ENCODE measurements around the gene LRP1B. TPM values are rescaled to one million over a fixed set of nuclear protein-coding genes. Genes with fewer than 3 reads are reported as not detected.

The LRP1B gene
- total and polyA plus RNA-seq, 4 donors = 0.01 to 0.84 (median 0.17) TPM

- no peak for TF ChIP-seq ZBTB33 (IDR thresholded peaks at IDR 0.05)
- TF ChIP-seq RXRA (IDR thresholded peaks at IDR 0.05) = no peak
- no peak for TF ChIP-seq EGR1 (IDR thresholded peaks at IDR 0.05; ENCODE audit: low read depth in 2 of 2)
- no peak for TF ChIP-seq HNF4A (conservative IDR thresholded peaks at IDR 0.05)
- TF ChIP-seq JUND (IDR thresholded peaks at IDR 0.05) = no peak
- no peak for TF ChIP-seq FOXA2 (IDR thresholded peaks at IDR 0.05)
- TF ChIP-seq YY1 (IDR thresholded peaks at IDR 0.05) = no peak
- TF ChIP-seq SP1 (IDR thresholded peaks at IDR 0.05) = no peak
- no peak for TF ChIP-seq FOXA1 (IDR thresholded peaks at IDR 0.05)
- TF ChIP-seq MAX (IDR thresholded peaks at IDR 0.05) = no peak
- TF ChIP-seq GABPA (IDR thresholded peaks at IDR 0.05 in 1 of 2, conservative IDR thresholded peaks at IDR 0.05 in 1 of 2) = no peak
- no peak for TF ChIP-seq TAF1 (conservative IDR thresholded peaks at IDR 0.05)
- TF ChIP-seq ATF3 (IDR thresholded peaks at IDR 0.05) = no peak
- no peak for TF ChIP-seq RAD21 (IDR thresholded peaks at IDR 0.05)
- Histone ChIP-seq H3K9me3 (ENCODE audit: control insufficient read depth in 4 of 4, low read length in 3 of 4) (no peaks in the 10 kb centered on the region), H3K9ac (ENCODE audit: low read depth in 1 of 2, low read length in 2 of 2) (no peak overlapping the region), H3K4me3 (ENCODE audit: low read depth in 1 of 3, low read length in 3 of 3) (no peak overlapping the region), H3K27ac (ENCODE audit: low read depth in 1 of 2, low read length in 2 of 2) (no peak overlapping the region), H3K36me3 (ENCODE audit: control insufficient read depth in 4 of 4, insufficient read depth in 3 of 4, low read depth in 1 of 4, low read length in 3 of 4) (no peaks in the 10 kb centered on the region), H3K4me1 (ENCODE audit: control insufficient read depth in 4 of 4, insufficient read depth in 4 of 4, low read length in 3 of 4) (no peaks in the 10 kb centered on the region), H3K27me3 (ENCODE audit: control insufficient read depth in 4 of 4, insufficient read depth in 4 of 4, low read length in 3 of 4) (no peaks in the 10 kb centered on the region)
- DNase-seq (ENCODE audit: low spot score) = no peak
- 80% methylated on average over 3 of the region's 3 CpGs for WGBS
Observed at GRCh38 chr2:140624200-140624599, 1506.6 kb downstream of the LRP1B start.

GRCh38 chr2:140621583-140622362 is 1509.0 kb downstream of the LRP1B start:
- Histone ChIP-seq H3K9me3 (ENCODE audit: control insufficient read depth in 4 of 4, low read length in 3 of 4) (no peaks in the 10 kb centered on the region), H3K4me1 (ENCODE audit: control insufficient read depth in 4 of 4, insufficient read depth in 4 of 4, low read length in 3 of 4) (no peaks in the 10 kb centered on the region), H3K4me3 (ENCODE audit: low read depth in 1 of 3, low read length in 3 of 3) (no peak overlapping the region), H3K27ac (ENCODE audit: low read depth in 1 of 2, low read length in 2 of 2) (no peak overlapping the region), H3K27me3 (ENCODE audit: control insufficient read depth in 4 of 4, insufficient read depth in 4 of 4, low read length in 3 of 4) (no peaks in the 10 kb centered on the region), H3K36me3 (ENCODE audit: control insufficient read depth in 4 of 4, insufficient read depth in 3 of 4, low read depth in 1 of 4, low read length in 3 of 4) (no peaks in the 10 kb centered on the region), H3K9ac (ENCODE audit: low read depth in 1 of 2, low read length in 2 of 2) (no peak overlapping the region)
- TF ChIP-seq FOXA2 (IDR thresholded peaks at IDR 0.05) (no peak), MAX (IDR thresholded peaks at IDR 0.05) (no peak), SP1 (IDR thresholded peaks at IDR 0.05) (no peak), EGR1 (IDR thresholded peaks at IDR 0.05; ENCODE audit: low read depth in 2 of 2) (no peak), CTCF (IDR thresholded peaks at IDR 0.05; ENCODE audit: low read depth, low read length, missing input control) (no peak), NR2F2 (IDR thresholded peaks at IDR 0.05) (no peak), HNF4G (IDR thresholded peaks at IDR 0.05) (no peak), REST (IDR thresholded peaks at IDR 0.05) (no peak), YY1 (IDR thresholded peaks at IDR 0.05) (no peak), HNF4A (conservative IDR thresholded peaks at IDR 0.05) (no peak), ZBTB33 (IDR thresholded peaks at IDR 0.05) (no peak), JUND (IDR thresholded peaks at IDR 0.05) (no peak), GABPA (IDR thresholded peaks at IDR 0.05 in 1 of 2, conservative IDR thresholded peaks at IDR 0.05 in 1 of 2) (no peak), FOXA1 (IDR thresholded peaks at IDR 0.05) (no peak)
- DNase-seq (ENCODE audit: low spot score) = no peak
- WGBS = 95% methylated on average over 3 of the region's 3 CpGs
